ENCODE measurements around the gene FAM180B.

- TF ChIP-seq GATA2 (IDR thresholded peaks at IDR 0.05; ENCODE audit: low read depth, low read length) (no peak), GATA3 (IDR thresholded peaks at IDR 0.05; ENCODE audit: low read depth, low read length) (no peak)
Observed at GRCh38 chr11:47564933-47565339, 21.5 kb upstream of the FAM180B start.
